GM18909 (cell line): Measurements from ENCODE around the gene SPART.
"Not testable (repeated sequence)": the region's sequence is repeated elsewhere in the genome, so short reads cannot be mapped to it uniquely, and the experiment has no call there.

Source experiments
- ATAC-seq: cut with Tn5 transposase; IDR thresholded peaks from one replicate; pipeline ENCODE4 v1.9.1; 2021; ENCODE audit warnings: mild to moderate bottlenecking; ENCODE audit not compliant: unreplicated experiment, poor library complexity

SPART gene

GRCh38 chr13:36354842-36355623 is 8.8 kb upstream of the SPART start:
- ATAC-seq, result no peak

- no peak for ATAC-seq
These were observed 6.8 kb upstream of the SPART start for GRCh38 chr13:36353001-36353400.

- no peak for ATAC-seq
These were observed 6.2 kb upstream of the SPART start for GRCh38 chr13:36352350-36352749.

- no peak for ATAC-seq
These were observed 1.5 kb upstream of the SPART start for GRCh38 chr13:36347531-36348210.

GRCh38 chr13:36345438-36346221 is 564 bp downstream of the SPART start:
- ATAC-seq, result peak; percentile 6

GRCh38 chr13:36344886-36345437 is 1.2 kb downstream of the SPART start:
- no peak for ATAC-seq

GRCh38 chr13:36344173-36344572 is 2.0 kb downstream of the SPART start:
- no peak for ATAC-seq

GRCh38 chr13:36343766-36344165 is 2.4 kb downstream of the SPART start:
- ATAC-seq, result no peak

GRCh38 chr13:36342715-36343114 is 3.5 kb downstream of the SPART start:
- no peak for ATAC-seq

GRCh38 chr13:36341718-36342117 is 4.5 kb downstream of the SPART start:
- no peak for ATAC-seq

GRCh38 chr13:36339600-36340155 is 6.5 kb downstream of the SPART start:
- no peak for ATAC-seq

- ATAC-seq, result no peak
These were observed 8.1 kb downstream of the SPART start for GRCh38 chr13:36337938-36338641.

- no peak for ATAC-seq
These were observed 13.2 kb downstream of the SPART start for GRCh38 chr13:36332986-36333385.

- ATAC-seq, result not testable (repeated sequence)
These were observed 13.9 kb downstream of the SPART start for GRCh38 chr13:36332255-36332654.

- no peak for ATAC-seq
These were observed 14.9 kb downstream of the SPART start for GRCh38 chr13:36331280-36331679.

- ATAC-seq, result no peak
These were observed 16.8 kb downstream of the SPART start for GRCh38 chr13:36329361-36329760.

- ATAC-seq, result no peak
These were observed 17.4 kb downstream of the SPART start for GRCh38 chr13:36328821-36329220.

- ATAC-seq, result no peak
These were observed 20.3 kb downstream of the SPART start for GRCh38 chr13:36325912-36326311.

- not testable (repeated sequence) for ATAC-seq
These were observed 21.3 kb downstream of the SPART start for GRCh38 chr13:36324881-36325280.
